ENCODE measurements around the gene FGFR2.
"Not testable (repeated sequence)": the region's sequence is repeated elsewhere in the genome, so short reads cannot be mapped to it uniquely, and the experiment has no call there.

FGFR2 gene

GRCh38 chr10:121567569-121567968 is 30.7 kb downstream of the FGFR2 start:
- no peak for TF ChIP-seq CTCF (IDR thresholded peaks at IDR 0.05; ENCODE audit: insufficient read depth, missing control alignments)
- FAIRE-seq (no peak), DNase-seq (ENCODE audit: insufficient read length, low spot score) (no peak)

- TF ChIP-seq CTCF (IDR thresholded peaks at IDR 0.05; ENCODE audit: insufficient read depth, missing control alignments), result no peak
- DNase-seq (ENCODE audit: insufficient read length, low spot score), result no peak
- FAIRE-seq, result no peak
Measured at GRCh38 chr10:121566755-121567154, 31.5 kb downstream of the FGFR2 start.

- no peak for TF ChIP-seq CTCF (IDR thresholded peaks at IDR 0.05; ENCODE audit: insufficient read depth, missing control alignments)
- no peak for FAIRE-seq
- DNase-seq (ENCODE audit: insufficient read length, low spot score), result peak; percentile 58
Measured at GRCh38 chr10:121559326-121560026, 38.8 kb downstream of the FGFR2 start.

GRCh38 chr10:121558238-121558637 is 40.0 kb downstream of the FGFR2 start:
- no peak for TF ChIP-seq CTCF (IDR thresholded peaks at IDR 0.05; ENCODE audit: insufficient read depth, missing control alignments)
- FAIRE-seq (no peak), DNase-seq (ENCODE audit: insufficient read length, low spot score) (no peak)

- DNase-seq (ENCODE audit: insufficient read length, low spot score), result no peak
- no peak for FAIRE-seq
- no peak for TF ChIP-seq CTCF (IDR thresholded peaks at IDR 0.05; ENCODE audit: insufficient read depth, missing control alignments)
Measured at GRCh38 chr10:121556918-121557573, 41.2 kb downstream of the FGFR2 start.

- DNase-seq (ENCODE audit: insufficient read length, low spot score) (no peak), FAIRE-seq (no peak)
- no peak for TF ChIP-seq CTCF (IDR thresholded peaks at IDR 0.05; ENCODE audit: insufficient read depth, missing control alignments)
Measured at GRCh38 chr10:121556455-121556854, 41.8 kb downstream of the FGFR2 start.

GRCh38 chr10:121554916-121555315 is 43.3 kb downstream of the FGFR2 start:
- not testable (repeated sequence) for DNase-seq (ENCODE audit: insufficient read length, low spot score); FAIRE-seq
